BE2C (cell line): ENCODE results near the gene PLEKHM3.

ENCODE experiments used
- DNase-seq: peaks from one replicate; pipeline ENCODE4 v3.0.0-alpha.2; 2020
- H3K27me3 ChIP-seq: fragments of 250-450 bp; sonication (Bioruptor Pico); 2 replicates; pipeline ENCODE4 v1.5.1; 2020; ENCODE audit warnings: mild to moderate bottlenecking
- H3K36me3 ChIP-seq: fragments of 250-450 bp; sonication (Bioruptor Pico); 2 replicates; pipeline ENCODE4 v1.5.1; 2020; ENCODE audit warnings: mild to moderate bottlenecking
- H3K4me1 ChIP-seq: fragments of 250-450 bp; sonication (Bioruptor Pico); 2 replicates; pipeline ENCODE4 v1.5.1; 2020
- H3K4me3 ChIP-seq: 2 replicates; pipeline ENCODE4 v1.5.1; 2011; ENCODE audit warnings: low read depth, low read length
- H3K9me3 ChIP-seq: fragments of 250-450 bp; sonication (Bioruptor Pico); 2 replicates; pipeline ENCODE4 v1.5.1; 2020
- CTCF ChIP-seq: IDR thresholded peaks from 2 replicates; pipeline ENCODE4 v1.5.1; 2012; ENCODE audit warnings: mild to moderate bottlenecking, low read depth, low read length

Gene PLEKHM3

GRCh38 chr2:207936380-207936779 lies 88.9 kb downstream of the PLEKHM3 start:
- DNase-seq, result no peak
- H3K27me3 ChIP-seq, result no peaks in the 10 kb centered on the region
- peaks cover 30% of the 10 kb centered on the region for H3K4me1 ChIP-seq
- no peak overlapping the region for H3K4me3 ChIP-seq
- H3K9me3 ChIP-seq, result no peaks in the 10 kb centered on the region
- TF ChIP-seq CTCF, result no peak
- no peaks in the 10 kb centered on the region for H3K36me3 ChIP-seq

GRCh38 chr2:207935991-207936370 lies 89.3 kb downstream of the PLEKHM3 start:
- Histone ChIP-seq H3K27me3 (no peaks in the 10 kb centered on the region), H3K4me1 (peaks cover 34% of the 10 kb centered on the region), H3K9me3 (no peaks in the 10 kb centered on the region), H3K4me3 (no peak overlapping the region), H3K36me3 (no peaks in the 10 kb centered on the region)
- DNase-seq, result no peak
- no peak for TF ChIP-seq CTCF

GRCh38 chr2:207935121-207935990 lies 90.0 kb downstream of the PLEKHM3 start:
- no peak for TF ChIP-seq CTCF

GRCh38 chr2:207934720-207935119 lies 90.6 kb downstream of the PLEKHM3 start:
- no peak overlapping the region for H3K4me3 ChIP-seq
- DNase-seq, result no peak
- H3K4me1 ChIP-seq, result peaks cover 32% of the 10 kb centered on the region
- no peaks in the 10 kb centered on the region for H3K9me3 ChIP-seq
- no peak for TF ChIP-seq CTCF
- H3K27me3 ChIP-seq, result no peaks in the 10 kb centered on the region
- H3K36me3 ChIP-seq, result no peaks in the 10 kb centered on the region

More at GRCh38 chr2:207935121-207935990, 90.0 kb downstream of the PLEKHM3 start:
- H3K9me3 ChIP-seq, result no peaks in the 10 kb centered on the region
- peaks cover 34% of the 10 kb centered on the region for H3K4me1 ChIP-seq
- no peaks in the 10 kb centered on the region for H3K36me3 ChIP-seq
- H3K27me3 ChIP-seq, result no peaks in the 10 kb centered on the region
- DNase-seq, result no peak
- no peak overlapping the region for H3K4me3 ChIP-seq

- H3K27me3 ChIP-seq, result no peaks in the 10 kb centered on the region
- peaks cover 20% of the 10 kb centered on the region for H3K4me1 ChIP-seq
- H3K36me3 ChIP-seq, result no peaks in the 10 kb centered on the region
- no peak for TF ChIP-seq CTCF
- H3K4me3 ChIP-seq, result no peak overlapping the region
- no peak for DNase-seq
- H3K9me3 ChIP-seq, result no peaks in the 10 kb centered on the region
Measured at GRCh38 chr2:207933396-207934065, 91.8 kb downstream of the PLEKHM3 start.

- H3K36me3 ChIP-seq, result no peaks in the 10 kb centered on the region
- H3K4me1 ChIP-seq, result peaks cover 15% of the 10 kb centered on the region
- no peak for TF ChIP-seq CTCF
Measured at GRCh38 chr2:207932106-207932505, 93.2 kb downstream of the PLEKHM3 start.

More at GRCh38 chr2:207932106-207932505, 93.2 kb downstream of the PLEKHM3 start:
- Histone ChIP-seq H3K9me3 (no peaks in the 10 kb centered on the region), H3K4me3 (no peak overlapping the region), H3K27me3 (no peaks in the 10 kb centered on the region)
- DNase-seq, result no peak
